Left cardiac atrium (tissue), 4 donors: ENCODE measurements around the gene SNRPD3. TPM values are rescaled to one million over a fixed set of nuclear protein-coding genes. Genes with fewer than 3 reads are reported as not detected.
"Not testable (repeated sequence)": the region's sequence is repeated elsewhere in the genome, so short reads cannot be mapped to it uniquely, and the experiment has no call there.

Experiments used
- ATAC-seq, 2 donors: fragments of 200-7000 bp; cut with Tn5 transposase; one replicate each; pipeline ENCODE4 v1.9.1; 2020; ENCODE audit warnings: mild to moderate bottlenecking in 2 of 2, moderate library complexity in 2 of 2
- DNase-seq: peaks from one replicate; pipeline ENCODE4 v3.0.0-alpha.2; 2020
- intact Hi-C, 2 donors: fragments of 100-400 bp; cut with DNase I; formaldehyde crosslinking; loops; one replicate each; pipeline versions ENCODE4 v1.14.1 to v1.15.1; 2022 to 2023
- total RNA-seq, 2 donors: library from RNA; stranded (reverse); fragmentation: NEBNext Ultra II Directional; extraction: Animal tissue kit (Norgen Biotek cat#: 25700); gene quantifications; one replicate each; pipeline ENCODE4 v1.2.1, GENCODE V29; 2021
- donor health status: DM: no; HTN: yes; CAD: no.
- donor health status: DM: no; HTN: yes; CAD: no; lungs with severe emphysema.
- donor health status: DM: yes; HTN: yes; CAD: no.
- donor health status: Dilated cardiomyopathy.

The SNRPD3 gene
- total RNA-seq, 2 donors from 2014 or later, result 55.4 to 64.1 TPM

DNA sequence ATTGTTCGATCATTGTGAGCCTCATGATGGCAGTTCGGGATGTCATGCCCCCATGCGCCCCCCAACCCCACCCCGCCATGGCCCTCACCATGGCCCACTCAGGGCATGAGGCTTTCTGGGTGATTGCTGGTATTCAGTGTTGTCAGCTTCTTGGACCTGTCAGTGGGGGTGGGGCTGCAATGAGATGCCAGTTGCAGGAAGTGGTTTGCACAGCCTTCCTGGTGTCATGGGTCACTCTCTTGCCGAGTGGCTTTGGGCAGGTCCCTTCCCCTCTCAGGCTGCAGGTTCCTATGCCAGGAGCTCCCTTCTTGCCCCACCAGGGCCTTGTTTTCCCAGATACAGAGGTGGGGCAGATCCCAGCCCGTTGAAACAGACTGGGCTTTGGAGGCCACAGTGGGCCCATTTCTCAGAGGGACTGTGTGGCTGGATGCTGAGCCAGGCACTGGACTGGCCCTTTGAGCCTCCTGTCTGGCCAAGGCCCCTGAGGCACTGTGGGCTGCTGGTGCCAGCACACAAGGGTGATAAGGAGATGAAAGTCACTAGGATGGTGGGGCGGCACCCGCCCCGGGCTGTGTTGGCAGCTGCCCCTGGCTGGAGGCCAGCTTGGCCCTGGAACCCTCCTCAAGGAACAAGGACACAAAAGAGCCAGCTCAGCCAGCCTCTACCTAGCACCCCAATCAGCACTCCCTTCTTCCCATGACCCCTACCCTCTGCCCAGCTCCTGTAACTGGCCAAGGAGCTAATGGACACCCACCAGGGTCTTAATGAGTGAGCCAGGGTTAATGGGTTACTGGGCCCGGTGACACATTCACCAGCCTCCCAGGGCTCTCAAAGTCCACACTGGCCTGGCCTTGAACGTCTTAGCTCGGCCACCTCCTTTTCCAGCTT is 45.7 kb downstream of the SNRPD3 start:
- intact Hi-C loops, result no loop called here
- ATAC-seq, result peak; percentile 76 to 87

DNA sequence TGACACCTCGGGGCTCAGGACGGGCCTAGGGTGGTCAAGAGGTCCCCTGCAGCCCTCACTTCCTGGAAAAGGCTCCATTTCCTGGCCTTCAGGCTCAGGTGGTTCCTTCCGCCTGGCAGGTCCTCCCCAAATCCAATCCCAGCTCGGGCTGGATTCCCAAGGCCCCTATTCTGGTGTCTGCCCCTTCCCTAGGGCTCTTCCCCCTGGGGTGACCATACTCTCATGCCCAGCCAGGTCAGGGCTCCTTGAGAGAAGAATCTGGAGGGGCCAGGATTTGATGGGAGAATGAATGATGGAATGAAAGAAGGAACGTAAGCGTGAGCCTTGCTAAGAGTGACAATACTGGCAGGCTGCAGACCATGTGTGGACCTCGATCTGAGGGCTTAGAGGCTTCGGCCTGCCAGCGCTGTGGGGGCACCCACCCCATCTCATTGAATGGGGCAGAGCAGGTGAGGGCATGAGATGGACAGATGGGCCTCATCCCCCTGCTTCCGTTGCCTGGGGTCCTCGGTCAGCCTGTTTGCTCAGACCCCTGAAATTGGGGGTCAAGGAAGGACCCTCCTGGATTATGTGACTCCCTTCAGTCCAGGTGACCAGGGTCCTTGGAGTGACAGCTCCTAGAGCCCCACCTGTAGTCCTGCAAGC is 46.4 kb downstream of the SNRPD3 start:
- DNase-seq, ATAC-seq, intact Hi-C loops: not testable (repeated sequence)

More for the DNA sequence above, 45.7 kb downstream of the SNRPD3 start:
- DNase-seq, result peak; percentile 65

DNA sequence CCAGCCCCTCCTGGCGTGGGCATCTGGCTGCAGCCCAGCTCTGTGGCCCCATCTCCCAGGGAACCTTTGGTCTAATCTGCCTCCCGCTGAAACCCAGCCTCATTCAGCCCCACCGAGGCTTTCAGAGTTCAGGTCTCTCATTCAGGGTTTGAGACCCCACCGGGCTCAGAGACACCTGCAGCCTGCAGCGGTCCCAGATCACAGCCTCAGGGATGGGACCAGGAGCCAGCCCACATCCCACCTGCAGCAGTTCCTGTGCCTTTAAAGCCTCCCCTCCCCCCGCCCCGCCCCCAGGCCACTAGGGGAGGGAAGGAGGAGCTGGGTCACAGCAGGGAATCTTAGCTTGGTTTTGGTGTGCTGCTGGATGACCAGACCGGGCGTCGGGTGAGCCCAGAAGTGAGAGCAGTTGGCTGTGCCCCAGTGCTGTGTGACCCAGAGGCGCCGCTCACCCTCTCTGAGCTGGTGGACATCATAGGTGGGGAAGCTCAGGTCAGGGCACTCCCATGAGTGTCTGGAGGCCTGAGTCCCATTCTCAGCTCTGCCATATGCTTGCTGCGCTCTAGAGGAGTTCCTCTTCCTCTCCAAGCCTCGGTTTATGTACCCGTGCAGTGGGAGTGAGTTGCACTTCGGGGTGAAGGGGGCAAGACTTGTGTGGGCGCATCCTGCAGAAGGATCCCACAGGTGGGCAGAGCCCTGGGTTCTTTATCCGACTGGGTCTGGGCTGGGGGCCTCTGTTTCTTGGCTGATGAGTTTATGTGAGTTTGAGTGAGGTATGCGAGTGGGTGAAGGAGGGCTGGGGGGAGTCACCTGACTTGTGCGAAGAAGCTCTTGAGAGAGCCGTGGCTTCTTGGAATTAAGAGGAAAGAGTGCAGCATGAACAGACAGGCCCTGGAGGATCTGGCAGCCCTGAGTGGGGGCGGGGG is 47.3 kb downstream of the SNRPD3 start, which contains the start of gene GGT1:
Gene GGT1 (plus strand): TSS at position 347 of the 923 bp plus-strand sequence. CDS start 7,889 bp downstream, outside the sequence.
- intact Hi-C loops, DNase-seq: not testable (repeated sequence)
- ATAC-seq, result peak in 1 of 2 donors; percentile 20

DNA sequence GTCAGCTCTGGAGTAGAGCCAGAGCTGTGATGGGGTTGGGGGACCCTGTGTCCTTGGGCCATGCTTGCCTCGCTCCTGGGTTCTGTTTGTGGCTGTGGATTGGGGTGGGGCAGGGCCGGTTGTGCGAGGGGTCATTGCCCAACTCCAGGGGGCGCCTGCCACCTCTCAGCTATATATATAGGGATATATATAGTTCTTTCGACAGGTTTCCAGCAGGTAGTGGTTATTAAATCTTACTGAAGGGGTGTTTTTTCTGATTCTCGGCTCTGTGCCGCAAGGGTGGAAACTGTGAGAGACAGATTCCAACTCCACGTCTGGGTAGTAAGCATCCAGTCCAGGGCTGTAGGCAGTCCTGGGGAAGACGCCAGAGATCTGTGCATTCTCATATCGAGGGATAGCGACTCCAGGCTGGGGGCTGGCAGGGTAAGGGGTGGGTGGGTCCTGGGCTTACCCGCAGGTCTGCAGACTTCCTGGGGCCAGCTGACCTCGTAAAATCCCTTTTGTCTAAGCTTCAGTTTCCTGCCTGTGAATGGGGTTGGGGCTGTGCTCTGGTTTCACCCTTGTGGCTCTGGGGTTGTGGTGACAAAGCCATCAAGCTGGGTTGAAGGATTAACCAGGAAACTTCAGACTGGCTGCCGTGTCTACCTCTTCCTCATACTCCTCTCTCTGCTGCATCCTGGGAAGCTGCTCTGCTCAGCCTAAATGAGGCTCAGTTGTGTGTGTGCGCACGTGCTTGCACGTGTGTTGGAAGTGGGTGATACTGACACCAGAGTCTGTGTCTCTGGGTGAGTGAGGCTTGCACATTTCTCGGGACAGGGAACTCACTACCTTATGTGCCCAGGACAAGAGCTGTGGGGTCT is 48.2 kb downstream of the SNRPD3 start:
- intact Hi-C loops, ATAC-seq, DNase-seq: not testable (repeated sequence)

DNA sequence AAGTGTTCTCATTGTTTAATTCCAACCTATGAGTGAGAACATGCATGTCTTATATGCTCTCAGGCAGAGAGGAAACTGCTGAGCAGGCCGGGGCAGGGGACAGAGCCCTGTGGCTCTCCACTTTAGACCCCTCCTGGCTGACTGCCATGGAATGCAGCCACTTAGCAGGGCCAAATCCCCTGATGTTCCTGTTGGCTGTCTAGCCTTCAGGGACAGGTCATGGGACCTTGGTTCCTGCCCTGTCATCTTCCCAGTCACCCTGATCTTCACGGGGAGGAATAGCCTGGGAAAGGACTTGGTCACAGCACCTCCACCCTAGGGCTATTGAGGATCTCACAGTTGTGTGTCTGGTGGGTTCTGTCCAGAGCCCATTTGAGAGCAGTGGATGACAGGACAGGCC is 50.5 kb downstream of the SNRPD3 start:
- ATAC-seq, intact Hi-C loops, DNase-seq: not testable (repeated sequence)

DNA sequence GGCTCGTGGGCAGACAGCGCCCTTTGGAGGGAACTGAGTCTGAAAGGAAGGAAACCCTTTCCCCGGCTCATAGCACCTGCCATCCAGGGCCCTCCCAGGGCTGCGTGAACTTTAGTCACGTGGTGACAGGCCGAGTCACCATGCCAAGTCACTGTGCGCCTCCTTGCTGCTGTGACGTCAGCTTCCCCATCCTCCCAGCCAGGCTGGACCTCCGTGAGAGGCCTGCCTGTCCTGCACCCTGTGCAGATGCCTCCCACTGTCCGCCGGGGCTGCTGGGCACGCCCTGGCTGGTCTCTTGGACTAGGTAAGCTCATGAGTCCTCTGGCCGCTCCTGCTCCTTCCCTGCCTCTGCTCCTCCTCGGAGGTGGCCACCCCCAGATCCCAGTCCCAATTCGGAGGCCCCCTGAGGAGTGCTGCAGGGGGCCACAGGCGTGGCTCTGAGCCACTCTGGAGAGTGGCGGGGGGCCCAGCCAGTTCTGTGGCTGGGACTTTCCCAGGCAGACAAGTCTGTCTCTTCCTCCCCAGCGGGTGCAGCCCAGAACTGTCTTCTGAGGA is 51.7 kb downstream of the SNRPD3 start:
- ATAC-seq, result peak; percentile 32 to 51
- intact Hi-C loops, result not testable (repeated sequence)
- DNase-seq, result peak; percentile 45

DNA sequence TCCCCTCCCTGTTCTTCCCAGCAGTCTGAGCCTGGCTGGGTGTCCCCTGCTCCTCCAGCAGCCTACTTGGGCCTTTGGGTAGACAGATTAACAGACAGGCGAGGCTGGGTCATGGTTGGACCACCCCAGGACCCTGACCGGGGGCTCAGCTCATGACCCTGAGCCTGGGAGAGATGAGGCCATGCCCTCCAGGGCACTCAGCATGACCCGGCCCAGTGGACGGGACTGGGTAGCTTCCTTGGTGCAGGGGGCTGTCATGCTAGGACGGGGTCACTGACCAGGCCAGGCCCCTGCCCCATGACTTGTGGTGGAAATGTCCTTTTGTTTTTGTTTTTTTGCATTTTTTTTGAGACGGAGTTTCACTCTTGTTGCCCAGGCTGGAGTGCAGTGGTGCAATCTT is 52.5 kb downstream of the SNRPD3 start:
- intact Hi-C loops, DNase-seq: not testable (repeated sequence)
- peak in 1 of 2 donors; percentile 30 for ATAC-seq

DNA sequence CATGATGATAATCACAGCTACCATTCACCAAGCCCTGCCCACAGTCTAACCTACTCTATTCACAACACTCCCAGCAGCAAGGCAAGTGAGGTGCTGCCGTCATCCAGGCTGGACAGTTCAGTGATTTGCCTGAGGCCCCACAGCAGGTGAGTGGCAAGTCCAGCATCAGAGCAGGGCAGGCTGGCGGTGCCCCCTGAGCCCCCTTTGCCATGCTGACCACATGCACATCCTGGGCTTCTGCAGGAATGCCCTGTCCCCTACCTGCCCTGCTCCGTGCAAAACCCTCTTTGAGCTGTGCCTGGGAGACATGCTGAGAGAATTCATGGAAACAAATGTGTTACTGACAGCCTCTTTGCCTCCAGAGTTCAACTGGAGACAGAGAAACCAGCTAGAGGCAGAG is 54.1 kb downstream of the SNRPD3 start:
- DNase-seq, intact Hi-C loops, ATAC-seq: not testable (repeated sequence)

DNA sequence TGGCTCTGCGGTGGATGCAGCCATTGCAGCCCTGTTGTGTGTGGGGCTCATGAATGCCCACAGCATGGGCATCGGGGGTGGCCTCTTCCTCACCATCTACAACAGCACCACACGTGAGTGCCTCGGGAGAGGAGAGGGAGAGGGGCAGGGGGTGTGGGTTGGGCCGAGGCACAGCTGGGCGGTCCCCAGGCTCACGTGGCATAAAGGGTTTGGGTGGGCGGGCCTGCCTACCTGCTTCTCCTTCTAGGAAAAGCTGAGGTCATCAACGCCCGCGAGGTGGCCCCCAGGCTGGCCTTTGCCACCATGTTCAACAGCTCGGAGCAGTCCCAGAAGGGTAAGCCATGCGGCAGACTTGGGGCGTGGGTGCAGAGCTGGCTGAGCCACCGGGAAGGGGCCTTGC is 59.0 kb downstream of the SNRPD3 start:
- ATAC-seq, intact Hi-C loops, DNase-seq: not testable (repeated sequence)

DNA sequence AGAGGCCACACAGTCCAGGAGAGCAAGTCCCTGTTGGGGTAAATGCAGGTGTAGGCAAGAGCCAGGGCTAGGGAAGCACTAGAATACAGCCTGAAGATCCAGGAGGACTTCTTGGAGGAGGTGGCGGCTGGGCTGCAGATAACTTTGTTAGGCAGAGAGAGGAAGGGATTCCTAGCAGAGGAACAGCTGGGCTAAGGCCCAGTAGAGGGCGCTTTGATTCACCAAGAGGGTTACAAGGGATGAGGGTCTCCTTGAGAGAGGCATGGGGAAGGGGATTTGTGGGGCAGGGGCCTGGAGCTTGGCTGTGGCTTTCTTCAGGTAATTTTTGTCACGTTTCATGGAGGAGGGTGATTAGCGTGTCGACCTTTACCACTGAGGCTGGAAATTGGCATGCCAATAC is 65.4 kb downstream of the SNRPD3 start:
- ATAC-seq, intact Hi-C loops, DNase-seq: not testable (repeated sequence)

DNA sequence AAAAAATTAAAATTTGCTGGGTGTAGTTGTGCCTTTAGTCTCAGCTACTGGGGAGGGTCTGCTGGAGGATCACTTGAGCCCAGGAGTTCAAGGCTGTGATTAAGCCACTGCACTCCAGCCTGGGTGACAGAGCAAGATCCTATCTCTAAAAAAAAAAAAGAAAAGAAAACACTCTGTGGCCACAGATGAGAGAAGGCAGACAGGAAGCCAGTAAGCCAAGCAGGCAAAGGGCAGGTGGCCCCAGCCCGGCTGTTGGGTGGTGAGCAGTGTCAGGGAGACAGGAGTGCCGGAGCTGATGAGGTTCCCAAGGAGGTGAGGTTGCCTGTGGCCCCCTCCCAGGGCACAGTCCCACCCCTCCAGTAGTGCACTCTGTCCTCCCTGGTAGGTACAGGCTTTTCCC is 66.8 kb downstream of the SNRPD3 start:
- ATAC-seq, intact Hi-C loops, DNase-seq: not testable (repeated sequence)

Other genes starting within 250 kb of the SNRPD3 start
- gene ADORA2A, start 128.4 kb upstream of the SNRPD3 start, total RNA-seq, result 1 to 10 TPM; 4.6 to 6.0 TPM
- 1 to 10 TPM in 1 of 2 donors, under 1 TPM in 1; 0.68 to 2.3 TPM for gene UPB1, start 60.7 kb upstream of the SNRPD3 start, total RNA-seq
- 100 to 1,000 TPM; 138 to 147 TPM for gene GUCD1, start 861 bp upstream of the SNRPD3 start, total RNA-seq
- gene LRRC75B, start 37.1 kb downstream of the SNRPD3 start, total RNA-seq, result 1 to 10 TPM; 4.2 to 4.9 TPM
- gene GGT1, start 47.2 kb downstream of the SNRPD3 start, total RNA-seq, result 1 to 10 TPM; 3.8 to 3.9 TPM
- not detected for gene PIWIL3, start 218.7 kb downstream of the SNRPD3 start, total RNA-seq